ENCODE data around the gene PDE10A.

- TF ChIP-seq CTCF (IDR thresholded peaks at IDR 0.05): no peak
- no peak for TF ChIP-seq POLR2AphosphoS5 (IDR thresholded peaks at IDR 0.05)
- no peak for TF ChIP-seq POLR2A (IDR thresholded peaks at IDR 0.05; ENCODE audit: low read depth)
Observed at GRCh38 chr6:165662041-165662748, 846 bp downstream of the PDE10A start.

All from esophagus muscularis mucosa (tissue), 3 donors.